ENCODE data around the gene TGIF2. TPM values are rescaled to one million over a fixed set of nuclear protein-coding genes. Genes with fewer than 3 reads are reported as not detected.
A peak's percentile ranks its signal among the peaks of the same experiment; 100 is the strongest.

TGIF2 gene
- 38.9 TPM for total RNA-seq
- polyA plus RNA-seq, result 10 to 100 TPM; 19.4 to 27.7 (median 24.1) TPM

DNA sequence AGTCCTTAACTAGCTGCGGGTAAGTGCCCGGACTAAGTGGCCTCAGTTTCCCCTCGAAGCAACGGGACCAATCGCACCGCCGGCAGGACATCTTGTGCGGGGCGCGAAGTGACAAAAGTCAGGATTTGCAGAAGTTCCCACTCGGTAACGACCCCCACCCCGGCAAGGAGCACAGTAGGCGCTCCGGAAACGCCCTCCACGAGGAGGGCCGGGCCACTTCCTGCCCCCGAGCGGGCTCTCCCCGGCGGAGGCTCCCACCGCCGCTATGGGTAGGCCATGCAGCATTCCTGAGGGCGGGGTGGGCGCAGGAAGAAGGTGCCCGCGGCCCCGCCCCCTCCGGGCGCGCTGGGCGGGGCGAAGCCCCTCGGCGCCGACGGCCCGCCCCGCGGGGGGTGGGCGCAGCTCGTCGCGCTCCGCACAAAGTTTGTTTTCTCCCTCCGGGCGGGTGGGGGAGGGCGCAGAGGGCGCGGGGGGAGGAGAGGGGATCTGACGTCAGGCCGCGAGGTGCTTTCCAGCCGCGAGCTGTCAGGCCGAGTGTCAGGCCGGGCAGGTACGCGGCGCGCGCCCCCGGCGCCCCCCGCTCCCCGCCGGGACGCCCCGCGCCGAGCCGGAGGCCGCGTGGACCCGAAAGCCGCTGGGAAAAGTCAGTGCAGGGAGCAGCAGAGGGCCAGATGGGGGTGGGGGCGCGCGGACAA, at the start of gene TGIF2:
TGIF2 (plus strand) TSS at position 495 of the 695 bp plus-strand sequence. CDS start 5,178 bp downstream, outside the sequence.
- peaks cover 5 to 50% (median 32%) of the 10 kb centered on the region in 4 donors for H3K4me1 Mint-ChIP-seq

DNA sequence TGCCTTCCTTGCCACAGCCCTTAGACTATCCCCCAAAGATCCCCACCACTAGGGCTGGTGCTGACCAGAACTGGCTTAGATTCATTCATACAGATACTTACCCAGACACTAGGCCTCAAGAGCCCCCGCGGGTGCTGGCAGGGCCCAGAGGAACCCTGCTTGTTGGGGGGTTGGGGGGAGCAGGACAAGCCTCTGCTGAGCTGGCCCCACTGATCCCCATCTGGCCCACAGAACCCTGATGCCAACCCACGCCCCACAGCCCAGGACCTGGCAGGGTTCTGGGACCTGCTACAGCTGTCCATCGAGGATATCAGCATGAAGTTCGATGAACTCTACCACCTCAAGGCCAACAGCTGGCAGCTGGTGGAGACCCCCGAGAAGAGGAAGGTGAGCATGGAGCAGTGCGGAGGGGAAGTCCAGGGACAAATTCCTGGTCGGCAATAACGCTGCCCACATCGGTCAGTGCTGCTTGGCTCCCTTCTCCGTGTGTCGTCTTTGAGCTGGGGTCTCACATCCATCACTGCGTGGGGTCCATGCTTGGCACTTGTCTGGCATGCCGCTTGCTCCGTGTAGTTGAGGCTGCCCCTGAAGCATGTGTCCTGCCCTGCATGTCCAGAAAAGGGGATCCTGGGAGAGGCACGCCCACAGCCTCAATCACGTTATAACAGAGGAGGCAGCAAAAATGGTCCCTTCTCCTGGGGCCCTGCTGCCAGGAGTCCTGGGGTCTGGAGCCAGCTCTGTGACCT, 47.6 kb upstream of the TGIF2 start:
- Histone ChIP-seq H3K27ac (ENCODE audit: insufficient read depth, low read length, poor library complexity, severe bottlenecking) (no peak overlapping the region), H3K27me3 (ENCODE audit: control insufficient read depth, insufficient read depth, low read length) (no peaks in the 10 kb centered on the region), H3K4me1 (ENCODE audit: control insufficient read depth, insufficient read depth, low read length, poor library complexity, severe bottlenecking) (no peaks in the 10 kb centered on the region), H3K9me3 (ENCODE audit: control insufficient read depth in 2 of 2, low read length in 2 of 2) (no peaks in the 10 kb centered on the region), H3K36me3 (ENCODE audit: control insufficient read depth, insufficient read depth, low read length) (peaks cover 32% of the 10 kb centered on the region), H3K4me3 (ENCODE audit: low read depth, low read length) (no peak overlapping the region)
- Mint-ChIP-seq H3K27me3 (no peaks in the 10 kb centered on the region), H3K27ac (no peak overlapping the region), H3K4me1 (peaks cover 0 to 10% (median 3%) of the 10 kb centered on the region in 4 donors), H3K9me3 (no peaks in the 10 kb centered on the region), H3K4me3 (no peak overlapping the region), H3K36me3 (peaks cover 21% of the 10 kb centered on the region)
- DNase-seq (no peak), ATAC-seq (ENCODE audit: low read depth in 2 of 2) (no peak)

More for the DNA sequence above, at the start of gene TGIF2:
- peaks cover 32% of the 10 kb centered on the region for H3K4me1 ChIP-seq (ENCODE audit: control insufficient read depth, insufficient read depth, low read length, poor library complexity, severe bottlenecking)
- H3K9me3 ChIP-seq (ENCODE audit: control insufficient read depth in 2 of 2, low read length in 2 of 2), result no peaks in the 10 kb centered on the region
- peak within 1 kb of the TSS; percentile 99 to 100 (median 99) for H3K27ac Mint-ChIP-seq
- no peaks in the 10 kb centered on the region for H3K36me3 Mint-ChIP-seq
- DNase-seq (peak; percentile 86 to 87 (median 86)), ATAC-seq (ENCODE audit: low read depth in 2 of 2) (peak; percentile 71 to 76)
- H3K27ac ChIP-seq (ENCODE audit: insufficient read depth, low read length, poor library complexity, severe bottlenecking), result peak within 1 kb of the TSS; percentile 100
- H3K36me3 ChIP-seq (ENCODE audit: control insufficient read depth, insufficient read depth, low read length), result peaks cover 3% of the 10 kb centered on the region
- H3K27me3 ChIP-seq (ENCODE audit: control insufficient read depth, insufficient read depth, low read length), result no peaks in the 10 kb centered on the region
- H3K27me3 Mint-ChIP-seq, result peaks cover 5% of the 10 kb centered on the region
- peak within 1 kb of the TSS; percentile 17 for H3K4me3 ChIP-seq (ENCODE audit: low read depth, low read length)
- peaks cover 0 to 2% (median 0%) of the 10 kb centered on the region in 7 donors for H3K9me3 Mint-ChIP-seq
- H3K4me3 Mint-ChIP-seq, result peak within 1 kb of the TSS; percentile 94 to 99 (median 96)

DNA sequence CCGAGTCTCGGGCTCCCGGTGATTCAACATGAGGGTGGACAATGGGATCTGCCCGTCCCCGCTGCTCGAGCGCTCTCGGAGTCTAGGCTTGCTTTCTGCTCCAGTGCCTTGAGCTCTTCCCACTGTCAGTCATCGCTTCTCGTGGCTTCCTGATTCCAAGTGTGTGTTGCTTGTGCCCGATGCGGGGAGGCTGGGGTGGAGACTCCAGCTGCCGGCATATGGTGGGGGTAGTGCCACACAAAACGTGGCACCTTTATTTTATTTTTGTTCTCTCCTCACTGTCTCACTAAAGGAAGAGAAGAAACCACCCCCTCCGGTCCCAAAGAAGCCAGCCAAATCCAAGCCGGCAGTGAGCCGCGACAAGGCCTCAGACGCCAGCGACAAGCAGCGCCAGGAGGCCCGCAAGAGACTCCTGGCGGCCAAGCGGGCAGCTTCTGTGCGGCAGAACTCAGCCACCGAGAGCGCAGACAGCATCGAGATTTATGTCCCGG, 46.8 kb upstream of the TGIF2 start:
- no peak overlapping the region for H3K27ac ChIP-seq (ENCODE audit: insufficient read depth, low read length, poor library complexity, severe bottlenecking)
- H3K27ac Mint-ChIP-seq, result no peak overlapping the region
- H3K36me3 Mint-ChIP-seq, result peaks cover 21% of the 10 kb centered on the region
- ATAC-seq (ENCODE audit: low read depth in 2 of 2) (no peak), DNase-seq (no peak)
- H3K36me3 ChIP-seq (ENCODE audit: control insufficient read depth, insufficient read depth, low read length), result peaks cover 29% of the 10 kb centered on the region
- H3K9me3 Mint-ChIP-seq, result no peaks in the 10 kb centered on the region
- no peaks in the 10 kb centered on the region for H3K9me3 ChIP-seq (ENCODE audit: control insufficient read depth in 2 of 2, low read length in 2 of 2)
- H3K27me3 Mint-ChIP-seq, result no peaks in the 10 kb centered on the region
- H3K4me3 Mint-ChIP-seq, result no peak overlapping the region
- no peaks in the 10 kb centered on the region for H3K4me1 ChIP-seq (ENCODE audit: control insufficient read depth, insufficient read depth, low read length, poor library complexity, severe bottlenecking)
- H3K27me3 ChIP-seq (ENCODE audit: control insufficient read depth, insufficient read depth, low read length), result no peaks in the 10 kb centered on the region
- H3K4me3 ChIP-seq (ENCODE audit: low read depth, low read length), result no peak overlapping the region
- H3K4me1 Mint-ChIP-seq, result peaks cover 0 to 4% (median 2%) of the 10 kb centered on the region in 4 donors

DNA sequence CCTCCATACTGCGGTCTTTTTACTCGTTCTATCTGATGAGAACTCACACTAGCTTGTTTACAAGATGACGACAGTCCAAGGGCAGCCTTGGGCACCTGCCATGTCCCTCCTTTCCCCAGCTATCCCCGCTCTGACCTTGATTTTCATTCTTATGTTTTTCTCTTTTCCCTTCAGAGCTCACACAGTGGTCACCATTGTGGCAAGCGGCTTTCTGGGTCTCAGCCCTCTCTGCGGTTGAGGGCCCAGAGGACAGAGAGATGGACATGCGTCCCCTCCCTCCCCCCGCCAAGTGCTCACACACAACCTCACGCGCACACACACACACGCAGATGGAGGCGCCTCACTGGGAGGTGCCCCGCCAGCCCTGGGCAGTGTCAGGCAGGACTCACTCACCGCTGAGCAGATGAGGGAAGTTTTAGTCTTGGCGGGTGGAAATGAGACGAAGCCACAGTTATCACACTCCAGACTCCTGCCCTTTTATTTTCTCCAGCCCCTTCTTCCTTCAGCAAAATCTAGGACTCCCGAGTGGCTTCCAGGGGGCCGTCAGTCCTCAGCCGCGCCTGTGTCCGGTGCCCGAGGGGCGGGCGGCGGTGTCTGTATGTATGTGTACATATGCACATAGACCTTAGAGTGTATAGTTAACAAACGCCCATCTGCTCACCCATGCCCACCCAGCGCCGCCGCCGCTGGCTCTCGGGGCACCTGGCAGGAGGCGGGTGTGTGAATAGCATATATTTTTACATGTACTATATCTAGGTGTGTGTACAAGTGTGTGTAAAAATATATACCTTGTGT, 45.9 kb upstream of the TGIF2 start:
- Mint-ChIP-seq H3K9me3 (no peaks in the 10 kb centered on the region), H3K27ac (no peak overlapping the region), H3K36me3 (peaks cover 21% of the 10 kb centered on the region), H3K4me3 (no peak overlapping the region), H3K4me1 (no peaks in the 10 kb centered on the region), H3K27me3 (no peaks in the 10 kb centered on the region)
- DNase-seq, result no peak
- Histone ChIP-seq H3K4me1 (ENCODE audit: control insufficient read depth, insufficient read depth, low read length, poor library complexity, severe bottlenecking) (no peaks in the 10 kb centered on the region), H3K9me3 (ENCODE audit: control insufficient read depth in 2 of 2, low read length in 2 of 2) (no peaks in the 10 kb centered on the region), H3K27me3 (ENCODE audit: control insufficient read depth, insufficient read depth, low read length) (no peaks in the 10 kb centered on the region), H3K27ac (ENCODE audit: insufficient read depth, low read length, poor library complexity, severe bottlenecking) (no peak overlapping the region), H3K36me3 (ENCODE audit: control insufficient read depth, insufficient read depth, low read length) (peaks cover 29% of the 10 kb centered on the region), H3K4me3 (ENCODE audit: low read depth, low read length) (no peak overlapping the region)
- no peak for ATAC-seq (ENCODE audit: low read depth in 2 of 2)

DNA sequence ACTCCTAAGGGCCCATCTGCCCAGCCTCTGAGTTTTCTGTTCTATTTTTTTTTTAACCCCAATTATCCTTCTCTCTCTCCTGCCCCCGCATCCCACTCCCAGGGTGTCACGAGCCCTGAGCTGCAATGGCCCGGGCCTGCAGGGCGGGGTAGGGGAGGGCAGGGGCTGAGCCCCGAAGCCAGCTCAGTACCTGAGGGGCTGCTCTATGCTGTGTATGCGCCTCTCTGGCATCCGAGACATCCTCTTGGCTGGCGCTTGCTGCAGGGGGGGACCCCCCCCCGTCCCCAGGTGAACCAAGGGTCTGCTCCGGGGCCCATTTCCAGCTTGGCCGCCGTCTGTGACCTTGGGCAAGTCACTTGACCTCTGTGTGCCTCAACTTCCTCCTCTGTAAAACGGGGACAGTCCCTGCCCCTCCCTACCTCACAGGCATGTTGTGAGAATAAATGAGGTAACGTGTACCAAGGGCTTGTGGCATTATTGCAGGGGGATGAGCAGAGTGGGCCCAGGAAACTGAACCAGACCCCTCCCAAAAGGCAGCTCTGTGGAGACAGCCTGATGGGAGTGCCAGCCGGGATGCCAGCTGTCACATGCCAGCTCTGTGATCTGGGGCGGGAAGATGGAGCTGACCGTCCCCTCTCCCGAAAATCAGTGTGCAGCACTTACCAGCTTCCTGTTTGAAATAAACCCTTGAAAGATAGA, 45.1 kb upstream of the TGIF2 start:
- ATAC-seq (ENCODE audit: low read depth in 2 of 2) (no peak), DNase-seq (no peak)
- Histone ChIP-seq H3K27ac (ENCODE audit: insufficient read depth, low read length, poor library complexity, severe bottlenecking) (no peak overlapping the region), H3K27me3 (ENCODE audit: control insufficient read depth, insufficient read depth, low read length) (no peaks in the 10 kb centered on the region), H3K9me3 (ENCODE audit: control insufficient read depth in 2 of 2, low read length in 2 of 2) (no peaks in the 10 kb centered on the region), H3K4me1 (ENCODE audit: control insufficient read depth, insufficient read depth, low read length, poor library complexity, severe bottlenecking) (no peaks in the 10 kb centered on the region), H3K4me3 (ENCODE audit: low read depth, low read length) (no peak overlapping the region), H3K36me3 (ENCODE audit: control insufficient read depth, insufficient read depth, low read length) (peaks cover 27% of the 10 kb centered on the region)
- Mint-ChIP-seq H3K36me3 (peaks cover 21% of the 10 kb centered on the region), H3K27ac (no peak overlapping the region), H3K4me1 (no peaks in the 10 kb centered on the region), H3K4me3 (no peak overlapping the region), H3K27me3 (no peaks in the 10 kb centered on the region), H3K9me3 (peaks cover 0 to 2% (median 0%) of the 10 kb centered on the region in 7 donors)

DNA sequence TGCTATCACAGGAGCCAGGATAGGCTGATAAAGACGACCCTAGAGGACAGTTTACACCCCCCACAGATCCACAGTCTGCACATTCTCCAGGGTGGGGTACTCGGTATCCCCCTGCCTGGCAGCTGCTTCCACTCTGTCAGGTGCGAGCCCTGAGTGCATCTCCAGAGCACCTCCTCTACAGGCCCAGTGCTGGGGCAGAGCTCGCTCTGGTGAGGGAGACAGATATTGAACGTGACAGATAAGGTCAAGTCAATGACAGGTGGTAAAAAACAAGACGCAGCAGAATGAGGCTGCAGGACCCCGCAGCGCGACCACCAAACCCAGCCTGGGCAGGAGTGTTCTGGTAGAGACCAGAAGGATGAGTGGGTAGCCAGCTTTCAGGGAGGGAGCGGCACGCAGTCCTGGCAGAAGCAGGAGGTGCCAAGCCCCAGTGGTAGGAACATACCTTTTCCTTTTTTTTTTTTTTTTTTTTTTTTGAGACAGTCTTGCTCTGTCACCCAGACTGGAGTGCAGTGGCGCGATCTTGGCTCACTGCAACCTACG, 44.5 kb upstream of the TGIF2 start:
- no peak overlapping the region for H3K27ac ChIP-seq (ENCODE audit: insufficient read depth, low read length, poor library complexity, severe bottlenecking)
- peaks cover 25% of the 10 kb centered on the region for H3K36me3 ChIP-seq (ENCODE audit: control insufficient read depth, insufficient read depth, low read length)
- no peaks in the 10 kb centered on the region for H3K4me1 ChIP-seq (ENCODE audit: control insufficient read depth, insufficient read depth, low read length, poor library complexity, severe bottlenecking)
- peaks cover 19% of the 10 kb centered on the region for H3K36me3 Mint-ChIP-seq
- H3K9me3 Mint-ChIP-seq, result peaks cover 0 to 2% (median 0%) of the 10 kb centered on the region in 7 donors
- H3K27me3 Mint-ChIP-seq, result no peaks in the 10 kb centered on the region
- H3K4me3 ChIP-seq (ENCODE audit: low read depth, low read length), result no peak overlapping the region
- H3K27me3 ChIP-seq (ENCODE audit: control insufficient read depth, insufficient read depth, low read length), result no peaks in the 10 kb centered on the region
- H3K27ac Mint-ChIP-seq, result no peak overlapping the region
- no peaks in the 10 kb centered on the region for H3K9me3 ChIP-seq (ENCODE audit: control insufficient read depth in 2 of 2, low read length in 2 of 2)
- DNase-seq (no peak), ATAC-seq (ENCODE audit: low read depth in 2 of 2) (no peak)
- H3K4me3 Mint-ChIP-seq, result no peak overlapping the region
- H3K4me1 Mint-ChIP-seq, result no peaks in the 10 kb centered on the region

DNA sequence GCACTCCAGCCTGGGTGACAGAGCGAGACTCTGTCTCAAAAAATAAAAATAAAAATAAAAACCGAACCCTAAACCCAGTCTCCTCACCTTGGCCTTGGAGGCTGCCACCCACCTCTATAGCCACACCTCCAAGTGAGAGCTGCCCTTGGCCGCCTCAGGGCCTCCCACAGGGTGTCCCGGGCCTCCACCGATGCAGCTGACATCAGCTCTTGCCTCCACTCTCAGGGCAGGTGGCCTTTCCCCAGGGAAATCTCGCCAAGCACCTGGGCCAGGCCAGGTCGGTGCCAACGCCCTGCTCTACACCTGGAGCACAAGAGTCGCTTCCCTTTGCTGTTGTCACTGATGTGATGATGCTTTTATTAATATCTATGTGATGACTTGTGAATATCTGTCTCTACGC, 41.0 kb upstream of the TGIF2 start:
- no peak for ATAC-seq (ENCODE audit: low read depth in 2 of 2)
- no peak for DNase-seq
- no peaks in the 10 kb centered on the region for H3K4me1 ChIP-seq (ENCODE audit: control insufficient read depth, insufficient read depth, low read length, poor library complexity, severe bottlenecking)
- no peaks in the 10 kb centered on the region for H3K27me3 ChIP-seq (ENCODE audit: control insufficient read depth, insufficient read depth, low read length)
- no peaks in the 10 kb centered on the region for H3K9me3 ChIP-seq (ENCODE audit: control insufficient read depth in 2 of 2, low read length in 2 of 2)
- peaks cover 2% of the 10 kb centered on the region for H3K36me3 ChIP-seq (ENCODE audit: control insufficient read depth, insufficient read depth, low read length)
- Mint-ChIP-seq H3K4me3 (no peak overlapping the region), H3K4me1 (no peaks in the 10 kb centered on the region), H3K9me3 (peaks cover 0 to 2% (median 0%) of the 10 kb centered on the region in 7 donors), H3K27me3 (peaks cover 7% of the 10 kb centered on the region), H3K27ac (no peak overlapping the region), H3K36me3 (peaks cover 1% of the 10 kb centered on the region)
- H3K4me3 ChIP-seq (ENCODE audit: low read depth, low read length), result no peak overlapping the region
- H3K27ac ChIP-seq (ENCODE audit: insufficient read depth, low read length, poor library complexity, severe bottlenecking), result no peak overlapping the region

Data from CD4-positive, CD25-positive, alpha-beta regulatory T cell (primary cell).